Mesenchymal stem cell (in vitro differentiated cells and primary cell): ENCODE data around the gene CD63.

ENCODE experiments used
- DNase-seq: peaks from one replicate; pipeline ENCODE4 v3.0.0-alpha.2; 2013
- H2AFZ ChIP-seq: one replicate; pipeline ENCODE4 v1.6.1; 2013; ENCODE audit warnings: low read depth, mild to moderate bottlenecking, control low read depth, inconsistent platforms, low read length, moderate library complexity
- H2AK5ac ChIP-seq: 2 replicates; pipeline ENCODE4 v1.6.1; 2013; ENCODE audit warnings: low read length, moderate library complexity, mild to moderate bottlenecking, inconsistent platforms; ENCODE audit not compliant: severe bottlenecking
- H2BK120ac ChIP-seq: one replicate; pipeline ENCODE4 v1.6.1; 2013; ENCODE audit warnings: low read depth, mild to moderate bottlenecking, inconsistent platforms, low read length, moderate library complexity
- H2BK12ac ChIP-seq, 2 experiments: one replicate each; pipeline ENCODE4 v1.6.1; 2013; ENCODE audit warnings: inconsistent platforms in 2 of 2, low read length in 2 of 2, mild to moderate bottlenecking in 2 of 2, moderate library complexity in 2 of 2, control low read depth in 1 of 2
- H2BK15ac ChIP-seq: one replicate; pipeline ENCODE4 v1.6.1; 2013; ENCODE audit warnings: mild to moderate bottlenecking, low read depth, inconsistent platforms; ENCODE audit not compliant: poor library complexity, severe bottlenecking
- H2BK5ac ChIP-seq: 2 replicates; pipeline ENCODE4 v1.6.1; 2013; ENCODE audit warnings: low read depth, mild to moderate bottlenecking, low read length, control low read depth, inconsistent platforms; ENCODE audit not compliant: poor library complexity, severe bottlenecking
- H3K14ac ChIP-seq, 2 experiments: one replicate each; pipeline ENCODE4 v1.6.1; 2013; ENCODE audit warnings: inconsistent platforms in 2 of 2, low read length in 2 of 2, control low read depth in 1 of 2, mild to moderate bottlenecking in 1 of 2, moderate library complexity in 1 of 2
- H3K18ac ChIP-seq, 2 experiments: one replicate each; pipeline ENCODE4 v1.6.1; 2013; ENCODE audit warnings: inconsistent platforms in 2 of 2, low read length in 2 of 2, control low read depth in 1 of 2, low read depth in 1 of 2, mild to moderate bottlenecking in 1 of 2
- H3K23ac ChIP-seq, 2 experiments: one replicate each; pipeline ENCODE4 v1.6.1; 2013; ENCODE audit warnings: inconsistent platforms in 2 of 2, low read length in 2 of 2, mild to moderate bottlenecking in 2 of 2, moderate library complexity in 2 of 2, control low read depth in 1 of 2
- H3K27ac ChIP-seq: 2 replicates; pipeline ENCODE4 v1.5.1; 2013; ENCODE audit warnings: mild to moderate bottlenecking, moderate library complexity, low read length, control low read depth, inconsistent platforms; ENCODE audit not compliant: poor library complexity, severe bottlenecking
- H3K27me3 ChIP-seq, 2 experiments: 2 replicates each; pipeline versions ENCODE4 v1.6.1 to v1.7.0; 2013; ENCODE audit warnings: low read length in 2 of 2, mild to moderate bottlenecking in 2 of 2, moderate library complexity in 2 of 2, control low read depth in 1 of 2, inconsistent platforms in 1 of 2; ENCODE audit not compliant: control insufficient read depth in 1 of 2, insufficient read depth in 1 of 2
- H3K36me3 ChIP-seq, 2 experiments: 2 replicates each; pipeline versions ENCODE4 v1.6.1 to v1.7.0; 2013; ENCODE audit warnings: low read length in 2 of 2, control low read depth in 1 of 2, inconsistent platforms in 1 of 2, low read depth in 1 of 2, mild to moderate bottlenecking in 1 of 2; ENCODE audit not compliant: insufficient read depth in 2 of 2, control insufficient read depth in 1 of 2
- H3K4ac ChIP-seq, 2 experiments: one replicate each; pipeline ENCODE4 v1.6.1; 2013; ENCODE audit warnings: inconsistent platforms in 2 of 2, low read length in 2 of 2, mild to moderate bottlenecking in 2 of 2, moderate library complexity in 2 of 2, control low read depth in 1 of 2, low read depth in 1 of 2
- H3K4me1 ChIP-seq: 2 replicates; pipeline ENCODE4 v1.6.1; 2013; ENCODE audit warnings: low read depth, low read length, control low read depth; ENCODE audit not compliant: control insufficient read depth, insufficient read depth
- H3K4me2 ChIP-seq: 2 replicates; pipeline ENCODE4 v1.6.1; 2013; ENCODE audit warnings: low read length, mild to moderate bottlenecking, inconsistent platforms; ENCODE audit not compliant: poor library complexity, severe bottlenecking
- H3K4me3 ChIP-seq, 2 experiments: 2 replicates each; pipeline versions ENCODE4 v1.5.1 to v1.7.0; 2013; ENCODE audit warnings: low read length in 2 of 2, mild to moderate bottlenecking in 2 of 2, control low read depth in 1 of 2, low read depth in 1 of 2; ENCODE audit not compliant: insufficient read depth in 1 of 2
- H3K79me1 ChIP-seq: replicated peaks from 2 replicates; pipeline ENCODE4 v1.6.1; 2013; ENCODE audit warnings: mild to moderate bottlenecking, control low read depth, low read length, inconsistent platforms; ENCODE audit not compliant: poor library complexity, severe bottlenecking
- H3K9ac ChIP-seq: 2 replicates; pipeline ENCODE4 v1.7.0; 2013; ENCODE audit warnings: mild to moderate bottlenecking, low read length, moderate library complexity
- H3K9me3 ChIP-seq: 2 replicates; pipeline ENCODE4 v1.7.0; 2013; ENCODE audit warnings: mild to moderate bottlenecking, low read length; ENCODE audit not compliant: control insufficient read depth
- H4K8ac ChIP-seq: one replicate; pipeline ENCODE4 v1.6.1; 2013; ENCODE audit warnings: inconsistent platforms, mild to moderate bottlenecking, low read length, moderate library complexity
- H4K91ac ChIP-seq: one replicate; pipeline ENCODE4 v1.6.1; 2013; ENCODE audit warnings: mild to moderate bottlenecking, low read length, inconsistent platforms
- WGBS: methylation state at CpG from one replicate; pipeline ENCODE4 v1.1.7; 2013; ENCODE audit warnings: mixed read lengths; 5-methylcytosine and 5-hydroxymethylcytosine counted together

CD63 gene

GRCh38 chr12:55712700-55713415, 16.0 kb downstream of the CD63 start:
- no peak overlapping the region for H2BK5ac ChIP-seq
- 83% methylated on average over 1 of the region's 1 CpG for WGBS

GRCh38 chr12:55711786-55712553, 16.8 kb downstream of the CD63 start:
- Histone ChIP-seq H3K14ac (no peak overlapping the region), H3K36me3 (no peaks in the 10 kb centered on the region), H3K4ac (no peak overlapping the region), H3K23ac (no peak overlapping the region), H2BK120ac (no peak overlapping the region), H3K4me1 (peaks cover 20% of the 10 kb centered on the region), H3K18ac (no peak overlapping the region), H3K27ac (no peak overlapping the region), H3K9ac (peak overlapping the region; percentile 78), H3K4me3 (peak overlapping the region in 1 of 2 experiments; percentile 66), H2AK5ac (no peak overlapping the region), H4K91ac (no peak overlapping the region), H3K4me2 (no peak overlapping the region), H4K8ac (no peak overlapping the region), H3K9me3 (no peaks in the 10 kb centered on the region), H3K27me3 (peaks cover 0 to 45% of the 10 kb centered on the region in 2 experiments), H2BK5ac (no peak overlapping the region), H3K79me1 (no peaks in the 10 kb centered on the region), H2BK15ac (no peak overlapping the region), H2BK12ac (no peak overlapping the region), H2AFZ (no peak overlapping the region)
- no peak for DNase-seq
- WGBS: 76% methylated on average over 4 of the region's 4 CpGs

More at GRCh38 chr12:55712700-55713415, 16.0 kb downstream of the CD63 start:
- Histone ChIP-seq H3K36me3 (no peaks in the 10 kb centered on the region), H2BK15ac (no peak overlapping the region), H3K9me3 (no peaks in the 10 kb centered on the region), H3K79me1 (no peaks in the 10 kb centered on the region), H3K9ac (peak overlapping the region; percentile 78), H2BK12ac (no peak overlapping the region), H3K23ac (no peak overlapping the region), H3K27me3 (peaks cover 0 to 39% of the 10 kb centered on the region in 2 experiments), H3K4me2 (no peak overlapping the region), H3K4ac (no peak overlapping the region), H2AFZ (no peak overlapping the region), H3K4me3 (peak overlapping the region in 1 of 2 experiments; percentile 66), H2BK120ac (no peak overlapping the region), H4K8ac (no peak overlapping the region), H3K27ac (no peak overlapping the region), H3K18ac (no peak overlapping the region), H3K14ac (no peak overlapping the region), H3K4me1 (peaks cover 20% of the 10 kb centered on the region), H2AK5ac (no peak overlapping the region), H4K91ac (no peak overlapping the region)
- no peak for DNase-seq

GRCh38 chr12:55708695-55709233, 20.0 kb downstream of the CD63 start:
- no peak overlapping the region for H3K23ac ChIP-seq
- no peak overlapping the region for H3K14ac ChIP-seq
- peak overlapping the region in 1 of 2 experiments; percentile 83 for H3K4me3 ChIP-seq
- H3K27ac ChIP-seq: no peak overlapping the region
- H2BK12ac ChIP-seq: no peak overlapping the region
- no peaks in the 10 kb centered on the region for H3K9me3 ChIP-seq
- H2BK5ac ChIP-seq: no peak overlapping the region
- H3K4me1 ChIP-seq: peaks cover 12% of the 10 kb centered on the region
- no peak overlapping the region for H3K4ac ChIP-seq
- no peak overlapping the region for H2BK15ac ChIP-seq
- H2BK120ac ChIP-seq: no peak overlapping the region
- no peaks in the 10 kb centered on the region for H3K36me3 ChIP-seq
- no peak overlapping the region for H4K8ac ChIP-seq
- WGBS: 65% methylated on average over 2 of the region's 3 CpGs
- H3K27me3 ChIP-seq: peaks cover 0 to 64% of the 10 kb centered on the region in 2 experiments
- no peak overlapping the region for H2AFZ ChIP-seq
- H3K18ac ChIP-seq: no peak overlapping the region
- no peak overlapping the region for H4K91ac ChIP-seq
- no peak for DNase-seq
- peak overlapping the region; percentile 62 for H3K9ac ChIP-seq
- no peak overlapping the region for H3K4me2 ChIP-seq
- no peaks in the 10 kb centered on the region for H3K79me1 ChIP-seq
- H2AK5ac ChIP-seq: no peak overlapping the region
